CD4-positive, CD25-positive, alpha-beta regulatory T cell (primary cell): ENCODE measurements around the gene WDFY3. TPM values are rescaled to one million over a fixed set of nuclear protein-coding genes. Genes with fewer than 3 reads are reported as not detected.
A peak's percentile ranks its signal among the peaks of the same experiment; 100 is the strongest.
"Not testable (repeated sequence)": the region's sequence is repeated elsewhere in the genome, so short reads cannot be mapped to it uniquely, and the experiment has no call there.

Experiments used
- ATAC-seq, 2 donors: fragments of 150-1000 bp; cut with Tn5 transposase; one replicate each; pipeline ENCODE4 v1.10.0; 2021; ENCODE audit warnings: low read depth in 2 of 2, moderate number of reproducible peaks in 2 of 2, moderate library complexity in 1 of 2
- DNase-seq, 3 donors: peaks; one replicate each; pipeline versions ENCODE4 v3.0.0 to v3.0.0-alpha.2; 2012 to 2022; ENCODE audit warnings: mixed read lengths in 1 of 3
- H3K27ac ChIP-seq: one replicate; pipeline ENCODE4 v1.7.0; 2013; ENCODE audit warnings: mild to moderate bottlenecking, low read length; ENCODE audit not compliant: insufficient read depth, poor library complexity, severe bottlenecking
- H3K27me3 ChIP-seq: one replicate; pipeline ENCODE4 v1.7.0; 2013; ENCODE audit warnings: low read length; ENCODE audit not compliant: control insufficient read depth, insufficient read depth
- H3K36me3 ChIP-seq: one replicate; pipeline ENCODE4 v1.7.0; 2013; ENCODE audit warnings: mild to moderate bottlenecking, low read length, moderate library complexity; ENCODE audit not compliant: control insufficient read depth, insufficient read depth
- H3K4me1 ChIP-seq: 2 replicates; pipeline ENCODE4 v1.7.0; 2013; ENCODE audit warnings: mild to moderate bottlenecking, low read length; ENCODE audit not compliant: insufficient read depth, control insufficient read depth, poor library complexity, severe bottlenecking
- H3K4me3 ChIP-seq: one replicate; pipeline ENCODE4 v1.7.0; 2013; ENCODE audit warnings: low read depth, mild to moderate bottlenecking, low read length, moderate library complexity
- H3K9me3 ChIP-seq, 2 experiments: 1 replicate in 1 of 2; 2 replicates in 1 of 2; pipeline ENCODE4 v1.7.0; 2013; ENCODE audit warnings: low read length in 2 of 2, mild to moderate bottlenecking in 1 of 2, moderate library complexity in 1 of 2; ENCODE audit not compliant: control insufficient read depth in 2 of 2
- H3K27ac Mint-ChIP-seq, 3 donors: one replicate each; pipeline ENCODE4 v1.8.0; 2020 to 2022; ENCODE audit warnings: mild to moderate bottlenecking in 3 of 3, mixed read lengths in 3 of 3, moderate library complexity in 2 of 3
- H3K27me3 Mint-ChIP-seq: one replicate; pipeline ENCODE4 v1.8.0; 2022; ENCODE audit warnings: mild to moderate bottlenecking, mixed read lengths
- H3K36me3 Mint-ChIP-seq: one replicate; pipeline ENCODE4 v1.8.0; 2020; ENCODE audit warnings: mixed read lengths
- H3K4me1 Mint-ChIP-seq, 4 donors: one replicate each; pipeline ENCODE4 v1.8.0; 2020 to 2022; ENCODE audit warnings: mixed read lengths in 4 of 4, mild to moderate bottlenecking in 1 of 4
- H3K4me3 Mint-ChIP-seq, 4 donors: one replicate each; pipeline ENCODE4 v1.8.0; 2020 to 2022; ENCODE audit warnings: mild to moderate bottlenecking in 4 of 4, mixed read lengths in 4 of 4, moderate library complexity in 3 of 4
- H3K9me3 Mint-ChIP-seq, 7 donors: one replicate each; pipeline ENCODE4 v1.8.0; 2020 to 2022; ENCODE audit warnings: mixed read lengths in 7 of 7, mild to moderate bottlenecking in 3 of 7, moderate library complexity in 2 of 7
- polyA plus RNA-seq, 4 donors: library from polyadenylated mRNA; unstranded; fragments of 300-500 nt; fragmentation: Illumina TruSeq; gene quantifications; one replicate each; pipeline ENCODE4 v1.2.3, GENCODE V29; 2021
- total RNA-seq: library from RNA; stranded (reverse); gene quantifications from one replicate; pipeline ENCODE4 v1.2.3, GENCODE V29; 2022

Gene WDFY3
- total and polyA plus RNA-seq, 5 donors from 2014 or later, result 0.44 TPM; not detected in 4

DNA sequence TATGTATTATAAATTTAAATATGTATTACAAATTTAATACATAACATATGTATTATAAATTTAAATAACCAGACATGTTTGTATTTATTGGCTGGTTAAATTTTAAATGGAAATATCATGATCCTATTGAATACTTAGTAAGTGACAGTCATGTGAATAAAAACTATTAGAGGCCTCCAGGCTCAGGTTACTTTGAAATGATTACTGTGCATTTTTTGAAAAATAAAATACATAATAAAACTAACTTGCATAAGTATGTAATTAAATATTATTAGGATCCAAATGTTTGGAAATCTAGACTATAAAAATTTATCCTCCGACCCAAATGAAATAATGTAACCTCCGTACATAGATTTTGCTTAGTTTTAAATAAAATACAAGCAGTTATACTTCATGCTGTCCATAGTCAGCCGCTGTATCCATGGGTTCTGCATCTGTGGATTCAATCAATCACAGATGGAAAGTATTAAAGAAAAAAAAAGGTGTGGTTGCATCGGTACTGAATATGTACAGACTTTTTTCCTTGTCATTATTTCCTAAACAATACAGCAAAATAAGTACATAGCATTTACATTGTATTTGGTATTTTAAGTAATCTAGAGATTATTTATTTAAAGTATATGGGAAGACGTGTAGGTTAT, 140.7 kb downstream of the WDFY3 start:
- Histone ChIP-seq H3K9me3 (no peaks in the 10 kb centered on the region), H3K4me1 (no peaks in the 10 kb centered on the region), H3K27ac (no peak overlapping the region), H3K27me3 (no peaks in the 10 kb centered on the region), H3K36me3 (no peaks in the 10 kb centered on the region), H3K4me3 (no peak overlapping the region)
- no peaks in the 10 kb centered on the region for H3K36me3 Mint-ChIP-seq
- no peak for ATAC-seq
- H3K9me3 Mint-ChIP-seq, result no peaks in the 10 kb centered on the region
- no peaks in the 10 kb centered on the region for H3K4me1 Mint-ChIP-seq
- H3K27ac Mint-ChIP-seq, result no peak overlapping the region
- no peaks in the 10 kb centered on the region for H3K27me3 Mint-ChIP-seq
- no peak for DNase-seq
- no peak overlapping the region for H3K4me3 Mint-ChIP-seq

DNA sequence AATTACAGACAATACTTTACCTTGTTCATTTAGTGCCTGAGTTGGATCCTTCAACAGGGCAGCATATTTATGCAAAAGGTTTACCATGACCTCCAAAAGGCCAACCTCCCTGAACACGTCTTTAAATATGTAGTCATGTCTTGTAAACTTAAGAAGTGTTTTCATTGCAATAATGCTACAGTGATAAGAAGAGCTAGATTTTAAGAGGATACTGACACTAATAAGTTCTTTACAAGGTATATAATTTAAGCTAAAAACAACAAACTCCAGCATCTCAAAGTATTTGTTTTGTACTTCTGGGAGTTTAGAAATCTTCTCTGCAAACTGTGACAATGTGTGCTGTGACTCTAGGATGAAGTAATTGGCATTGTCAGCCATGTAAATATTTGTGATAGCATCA, 145.4 kb downstream of the WDFY3 start:
- DNase-seq (no peak), ATAC-seq (no peak)
- Histone ChIP-seq H3K4me3 (no peak overlapping the region), H3K27ac (no peak overlapping the region), H3K36me3 (no peaks in the 10 kb centered on the region), H3K27me3 (no peaks in the 10 kb centered on the region), H3K4me1 (no peaks in the 10 kb centered on the region), H3K9me3 (no peaks in the 10 kb centered on the region)
- H3K27ac Mint-ChIP-seq, result no peak overlapping the region
- H3K4me3 Mint-ChIP-seq, result no peak overlapping the region
- H3K4me1 Mint-ChIP-seq, result no peaks in the 10 kb centered on the region
- no peaks in the 10 kb centered on the region for H3K27me3 Mint-ChIP-seq
- H3K9me3 Mint-ChIP-seq, result no peaks in the 10 kb centered on the region
- H3K36me3 Mint-ChIP-seq, result no peaks in the 10 kb centered on the region

- Histone ChIP-seq H3K4me1 (no peaks in the 10 kb centered on the region), H3K27ac (no peak overlapping the region), H3K27me3 (no peaks in the 10 kb centered on the region), H3K4me3 (no peak overlapping the region), H3K36me3 (no peaks in the 10 kb centered on the region), H3K9me3 (no peaks in the 10 kb centered on the region)
- Mint-ChIP-seq H3K27me3 (no peaks in the 10 kb centered on the region), H3K4me1 (no peaks in the 10 kb centered on the region), H3K9me3 (no peaks in the 10 kb centered on the region), H3K4me3 (no peak overlapping the region), H3K36me3 (no peaks in the 10 kb centered on the region), H3K27ac (no peak overlapping the region)
- no peak for ATAC-seq
- DNase-seq, result no peak
These were observed 152.3 kb downstream of the WDFY3 start for GRCh38 chr4:84814094-84814750.

DNA sequence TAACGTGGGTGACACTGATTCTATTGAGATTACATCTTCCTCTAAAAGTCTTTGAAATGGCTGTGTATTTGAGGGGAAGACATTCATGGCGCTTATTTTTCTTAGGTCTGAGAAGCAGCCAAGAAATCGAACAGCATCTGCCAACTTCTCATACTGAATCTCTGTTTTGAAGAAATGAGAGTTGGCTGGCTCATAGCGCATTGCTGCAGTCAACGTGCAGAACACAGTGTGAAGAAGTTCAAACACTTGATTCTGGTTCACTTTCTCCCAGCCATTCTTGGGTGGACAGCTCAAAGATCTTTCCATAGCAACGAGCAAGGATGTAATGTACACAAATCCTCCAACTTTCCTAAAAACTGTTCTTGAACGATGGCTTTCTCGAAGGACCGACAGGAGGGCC, 156.5 kb downstream of the WDFY3 start:
- H3K27ac Mint-ChIP-seq, result no peak overlapping the region
- DNase-seq (no peak), ATAC-seq (no peak)
- Histone ChIP-seq H3K9me3 (no peaks in the 10 kb centered on the region), H3K36me3 (no peaks in the 10 kb centered on the region), H3K4me3 (no peak overlapping the region), H3K27ac (no peak overlapping the region), H3K27me3 (no peaks in the 10 kb centered on the region), H3K4me1 (no peaks in the 10 kb centered on the region)
- H3K4me3 Mint-ChIP-seq, result no peak overlapping the region
- no peaks in the 10 kb centered on the region for H3K9me3 Mint-ChIP-seq
- no peaks in the 10 kb centered on the region for H3K36me3 Mint-ChIP-seq
- no peaks in the 10 kb centered on the region for H3K4me1 Mint-ChIP-seq
- H3K27me3 Mint-ChIP-seq, result peaks cover 6% of the 10 kb centered on the region

DNA sequence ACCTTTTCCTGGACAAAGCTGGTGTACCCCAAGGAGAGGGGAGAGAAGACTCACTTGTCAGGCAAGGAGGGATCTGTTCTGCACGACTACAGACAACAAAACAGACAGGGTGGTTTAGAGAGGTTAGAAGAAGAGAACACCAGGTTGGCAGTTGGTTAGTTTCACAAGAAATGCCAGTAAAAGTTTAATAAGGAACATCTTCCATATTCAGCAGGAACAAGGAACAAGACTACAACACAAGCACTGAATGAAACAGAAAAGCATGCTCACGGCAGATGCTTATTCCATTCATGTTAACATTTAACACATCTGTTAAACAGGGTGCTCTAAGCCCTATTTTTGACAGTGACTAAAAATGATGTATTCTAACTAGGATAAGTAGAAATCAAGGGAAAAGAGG, 158.2 kb downstream of the WDFY3 start:
- no peaks in the 10 kb centered on the region for H3K9me3 Mint-ChIP-seq
- ATAC-seq, result no peak
- peaks cover 6% of the 10 kb centered on the region for H3K27me3 Mint-ChIP-seq
- H3K36me3 Mint-ChIP-seq, result no peaks in the 10 kb centered on the region
- H3K27me3 ChIP-seq, result no peaks in the 10 kb centered on the region
- H3K4me3 Mint-ChIP-seq, result no peak overlapping the region
- H3K9me3 ChIP-seq, result no peaks in the 10 kb centered on the region
- no peaks in the 10 kb centered on the region for H3K4me1 Mint-ChIP-seq
- DNase-seq, result no peak
- no peaks in the 10 kb centered on the region for H3K36me3 ChIP-seq
- no peak overlapping the region for H3K4me3 ChIP-seq
- no peak overlapping the region for H3K27ac ChIP-seq
- no peaks in the 10 kb centered on the region for H3K4me1 ChIP-seq
- H3K27ac Mint-ChIP-seq, result no peak overlapping the region

- H3K27ac ChIP-seq, H3K4me3 ChIP-seq, H3K4me1 Mint-ChIP-seq: not testable (repeated sequence)
These were observed 159.9 kb downstream of the WDFY3 start for GRCh38 chr4:84806541-84806940.

DNA sequence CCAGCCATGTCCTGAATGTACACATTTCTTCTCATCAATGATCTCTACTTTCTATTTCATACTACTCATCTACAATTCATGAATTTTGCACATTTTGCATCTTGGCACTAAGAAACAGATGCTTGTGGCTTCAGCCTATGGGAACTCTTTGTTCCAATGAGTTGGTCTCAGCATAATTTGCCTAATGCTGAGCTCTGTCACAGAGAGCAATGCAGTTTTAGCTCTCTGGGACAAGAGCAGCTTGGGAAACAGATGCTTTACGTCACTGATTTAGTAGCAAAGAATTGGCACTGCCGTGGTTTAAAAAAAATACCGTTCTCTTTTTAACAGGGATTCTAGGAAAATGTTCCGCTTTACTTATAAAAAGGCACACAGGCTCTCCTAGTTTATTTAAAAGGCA, 162.4 kb downstream of the WDFY3 start:
- DNase-seq (no peak), ATAC-seq (no peak)
- H3K4me1 ChIP-seq, result no peaks in the 10 kb centered on the region
- peaks cover 6% of the 10 kb centered on the region for H3K27me3 Mint-ChIP-seq
- H3K27ac ChIP-seq, result no peak overlapping the region
- no peak overlapping the region for H3K4me3 Mint-ChIP-seq
- no peaks in the 10 kb centered on the region for H3K36me3 ChIP-seq
- no peaks in the 10 kb centered on the region for H3K4me1 Mint-ChIP-seq
- no peak overlapping the region for H3K4me3 ChIP-seq
- no peaks in the 10 kb centered on the region for H3K27me3 ChIP-seq
- H3K9me3 ChIP-seq, result no peaks in the 10 kb centered on the region
- H3K9me3 Mint-ChIP-seq, result peaks cover 0 to 5% (median 0%) of the 10 kb centered on the region in 7 donors
- H3K27ac Mint-ChIP-seq, result no peak overlapping the region
- H3K36me3 Mint-ChIP-seq, result no peaks in the 10 kb centered on the region

More at GRCh38 chr4:84806541-84806940, 159.9 kb downstream of the WDFY3 start:
- not testable (repeated sequence) for H3K27me3 Mint-ChIP-seq, H3K36me3 Mint-ChIP-seq, H3K27ac Mint-ChIP-seq, DNase-seq, H3K9me3 Mint-ChIP-seq, H3K4me3 Mint-ChIP-seq, H3K9me3 ChIP-seq, ATAC-seq, H3K27me3 ChIP-seq, H3K4me1 ChIP-seq, H3K36me3 ChIP-seq

- ATAC-seq, result no peak
- no peak for DNase-seq
- no peak overlapping the region for H3K27ac Mint-ChIP-seq
- H3K9me3 Mint-ChIP-seq, result peaks cover 0 to 5% (median 0%) of the 10 kb centered on the region in 7 donors
- H3K36me3 ChIP-seq, result no peaks in the 10 kb centered on the region
- H3K4me3 Mint-ChIP-seq, result peak overlapping the region in 1 of 4 donors; percentile 11
- peaks cover 6% of the 10 kb centered on the region for H3K27me3 Mint-ChIP-seq
- no peaks in the 10 kb centered on the region for H3K27me3 ChIP-seq
- no peaks in the 10 kb centered on the region for H3K36me3 Mint-ChIP-seq
- H3K4me1 ChIP-seq, result no peaks in the 10 kb centered on the region
- H3K9me3 ChIP-seq, result no peaks in the 10 kb centered on the region
- H3K4me3 ChIP-seq, result no peak overlapping the region
- H3K4me1 Mint-ChIP-seq, result no peaks in the 10 kb centered on the region
- H3K27ac ChIP-seq, result no peak overlapping the region
These were observed 162.8 kb downstream of the WDFY3 start for GRCh38 chr4:84803720-84804119.
